MCF 10A (cell line): ENCODE results near the gene RPTOR. TPM values are rescaled to one million over a fixed set of nuclear protein-coding genes. Genes with fewer than 3 reads are reported as not detected.
A peak's percentile ranks its signal among the peaks of the same experiment; 100 is the strongest.

ENCODE experiments used
- BruUV-seq: library from RNA; stranded (reverse); fragments of 400-500 nt; replicated peaks from 2 replicates; lab custom pipeline; 2021; lab: Mats Ljungman, UMichigan
- CTCF ChIA-PET: fragments of 300-600 bp; sonication (Branson Sonifier 250); formaldehyde crosslinking; extraction: SDS; loops from one replicate; lab custom pipeline; 2021; ENCODE audit warnings: antibody characterized with exemption, inconsistent platforms; lab: Yijun Ruan, JAX
- POLR2A ChIA-PET: fragments of 300-600, 350-650 bp; sonication (Branson Sonifier 250); formaldehyde crosslinking; extraction: SDS; loops from one replicate; lab custom pipeline; 2020; ENCODE audit warnings: antibody characterized with exemption, inconsistent platforms; lab: Yijun Ruan, JAX
- DNase-seq: peaks from one replicate; pipeline ENCODE4 v3.0.0-alpha.2; 2018; ENCODE audit not compliant: unreplicated experiment
- H3K27ac Mint-ChIP-seq: one replicate; pipeline ENCODE4 v1.8.0; 2022; ENCODE audit warnings: mild to moderate bottlenecking, low read depth, mixed read lengths; ENCODE audit not compliant: unreplicated experiment
- H3K27me3 Mint-ChIP-seq: one replicate; pipeline ENCODE4 v1.8.0; 2022; ENCODE audit warnings: mixed read lengths; ENCODE audit not compliant: insufficient read depth, unreplicated experiment
- H3K36me3 Mint-ChIP-seq: one replicate; pipeline ENCODE4 v1.8.0; 2022; ENCODE audit warnings: mild to moderate bottlenecking, moderate library complexity, mixed read lengths; ENCODE audit not compliant: insufficient read depth, unreplicated experiment
- H3K4me1 Mint-ChIP-seq: one replicate; pipeline ENCODE4 v1.8.0; 2022; ENCODE audit warnings: mixed read lengths; ENCODE audit not compliant: insufficient read depth, unreplicated experiment
- H3K4me3 Mint-ChIP-seq: one replicate; pipeline ENCODE4 v1.8.0; 2022; ENCODE audit warnings: mild to moderate bottlenecking, moderate library complexity, mixed read lengths; ENCODE audit not compliant: unreplicated experiment
- H3K9me3 Mint-ChIP-seq: one replicate; pipeline ENCODE4 v1.8.0; 2022; ENCODE audit warnings: mixed read lengths; ENCODE audit not compliant: unreplicated experiment
- CTCF ChIP-seq: fragments of 200-600 bp; IDR thresholded peaks from one replicate; pipeline ENCODE4 v1.8.0; 2022; ENCODE audit warnings: antibody characterized with exemption, mild to moderate bottlenecking; ENCODE audit not compliant: unreplicated experiment
- intact Hi-C: fragments of 100-400 bp; cut with micrococcal nuclease; formaldehyde crosslinking; loops from 2 replicates; pipeline ENCODE4 v1.14.1; 2022
- total RNA-seq: library from RNA; stranded (reverse); gene quantifications from 2 replicates; pipeline ENCODE4 v1.2.3, GENCODE V29; 2022

RPTOR gene
- total RNA-seq, 1 experiment from 2014 or later, result 41.3 TPM

GRCh38 chr17:80701730-80702129, 157.1 kb downstream of the RPTOR start:
- no peak overlapping the region for H3K27ac Mint-ChIP-seq
- intact Hi-C loops, result no loop called here
- H3K27me3 Mint-ChIP-seq, result no peaks in the 10 kb centered on the region
- H3K4me1 Mint-ChIP-seq, result peaks cover 18% of the 10 kb centered on the region
- H3K9me3 Mint-ChIP-seq, result peaks cover 15% of the 10 kb centered on the region
- TF ChIP-seq CTCF, result no peak
- ChIA-PET POLR2A (interaction anchor here (0.6 kb wide), 1 partner anchor 171 kb away, joined by 3 read pairs; no protein-coding TSS in a partner anchor), CTCF (no interaction called here)
- DNase-seq, result no peak
- no TSS peak for BruUV-seq
- no peaks in the 10 kb centered on the region for H3K36me3 Mint-ChIP-seq
- no peak overlapping the region for H3K4me3 Mint-ChIP-seq

GRCh38 chr17:80702315-80703141, 157.9 kb downstream of the RPTOR start:
- ChIA-PET CTCF (no interaction called here), POLR2A (interaction anchor here (0.6 kb wide), 1 partner anchor 23 kb away, joined by 3 read pairs; no protein-coding TSS in a partner anchor)
- TF ChIP-seq CTCF, result no peak
- Mint-ChIP-seq H3K36me3 (no peaks in the 10 kb centered on the region), H3K4me1 (peaks cover 18% of the 10 kb centered on the region), H3K27me3 (no peaks in the 10 kb centered on the region), H3K9me3 (peaks cover 15% of the 10 kb centered on the region), H3K27ac (no peak overlapping the region), H3K4me3 (no peak overlapping the region)
- BruUV-seq, result no TSS peak
- DNase-seq, result no peak
- intact Hi-C loops, result no loop called here

GRCh38 chr17:80703142-80703478, 158.5 kb downstream of the RPTOR start:
- BruUV-seq, result no TSS peak
- H3K36me3 Mint-ChIP-seq, result no peaks in the 10 kb centered on the region
- no peak for DNase-seq
- no peak overlapping the region for H3K4me3 Mint-ChIP-seq
- H3K27ac Mint-ChIP-seq, result no peak overlapping the region
- ChIA-PET POLR2A (no interaction called here), CTCF (no interaction called here)
- no peaks in the 10 kb centered on the region for H3K27me3 Mint-ChIP-seq
- intact Hi-C loops, result no loop called here
- H3K4me1 Mint-ChIP-seq, result peaks cover 18% of the 10 kb centered on the region
- no peak for TF ChIP-seq CTCF
- H3K9me3 Mint-ChIP-seq, result peaks cover 15% of the 10 kb centered on the region

GRCh38 chr17:80704381-80704819, 159.8 kb downstream of the RPTOR start:
- Mint-ChIP-seq H3K27me3 (no peaks in the 10 kb centered on the region), H3K4me3 (no peak overlapping the region), H3K9me3 (peaks cover 15% of the 10 kb centered on the region), H3K27ac (peak overlapping the region; percentile 40), H3K4me1 (peaks cover 18% of the 10 kb centered on the region), H3K36me3 (no peaks in the 10 kb centered on the region)
- ChIA-PET CTCF (no interaction called here), POLR2A (no interaction called here)
- DNase-seq, result peak; percentile 20
- BruUV-seq, result no TSS peak
- TF ChIP-seq CTCF, result no peak
- intact Hi-C loops, result no loop called here
